NCI-H1092 (cell line): ENCODE measurements around the gene APOH.

Experiments used
- DNase-seq: peaks from one replicate; lab custom pipeline; 2025; lab: John Stamatoyannopoulos, UW

APOH gene

GRCh38 chr17:66234611-66235010 lies 5.4 kb upstream of the APOH start:
- DNase-seq: no peak

GRCh38 chr17:66233023-66233753 lies 4.0 kb upstream of the APOH start:
- no peak for DNase-seq

- no peak for DNase-seq
Observed at GRCh38 chr17:66230922-66231591, 1.8 kb upstream of the APOH start.

GRCh38 chr17:66229783-66230538 lies 746 bp upstream of the APOH start:
- no peak for DNase-seq

GRCh38 chr17:66227212-66228045 lies 1.8 kb downstream of the APOH start:
- no peak for DNase-seq

GRCh38 chr17:66222798-66223350 lies 6.3 kb downstream of the APOH start:
- no peak for DNase-seq

GRCh38 chr17:66221755-66222530 lies 7.3 kb downstream of the APOH start:
- DNase-seq: no peak

GRCh38 chr17:66221343-66221742 lies 7.9 kb downstream of the APOH start:
- no peak for DNase-seq

- DNase-seq: no peak
Observed at GRCh38 chr17:66220079-66220835, 9.0 kb downstream of the APOH start.

- no peak for DNase-seq
Observed at GRCh38 chr17:66215529-66215911, 13.7 kb downstream of the APOH start.

GRCh38 chr17:66214884-66215528 lies 14.2 kb downstream of the APOH start:
- DNase-seq: peak; percentile 70

- DNase-seq: no peak
Observed at GRCh38 chr17:66211047-66211810, 18.0 kb downstream of the APOH start.

GRCh38 chr17:66210208-66210574 lies 19.0 kb downstream of the APOH start:
- DNase-seq: no peak

- DNase-seq: no peak
Observed at GRCh38 chr17:66207936-66208335, 21.3 kb downstream of the APOH start.

GRCh38 chr17:66203274-66204015 lies 25.8 kb downstream of the APOH start:
- no peak for DNase-seq

- DNase-seq: peak; percentile 20
Observed at GRCh38 chr17:66200685-66201092, 28.5 kb downstream of the APOH start.

- DNase-seq: no peak
Observed at GRCh38 chr17:66198242-66198641, 31.0 kb downstream of the APOH start.

GRCh38 chr17:66192378-66192687 lies 36.9 kb downstream of the APOH start:
- DNase-seq: no peak
